Measurements from ENCODE around the gene MACROD2. TPM values are rescaled to one million over a fixed set of nuclear protein-coding genes. Genes with fewer than 3 reads are reported as not detected.

The MACROD2 gene
- total RNA-seq, 1 donor from 2014 or later, result 6.7 TPM

DNA sequence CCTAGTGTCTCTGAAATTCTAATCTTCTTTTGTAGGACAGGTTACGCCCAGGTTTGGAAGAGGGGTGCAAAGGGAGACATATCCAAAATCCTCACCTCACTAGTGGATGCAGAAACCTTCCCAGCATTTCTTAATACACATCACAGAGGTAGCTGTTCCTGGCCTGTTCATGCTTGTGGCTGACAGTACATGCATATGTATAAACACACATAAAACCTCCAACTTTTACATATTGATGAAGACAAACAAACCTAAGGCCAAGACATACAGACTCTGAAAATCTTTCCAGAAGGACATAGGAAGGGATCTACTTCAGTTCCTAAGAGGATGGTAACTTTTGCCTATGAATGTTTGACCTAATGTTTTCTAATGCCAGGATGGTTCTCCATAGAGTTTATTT lies 1214.2 kb downstream of the MACROD2 start:
- Mint-ChIP-seq H3K4me3 (no peak overlapping the region), H3K4me1 (ENCODE audit: unreplicated experiment) (no peaks in the 10 kb centered on the region), H3K9me3 (peaks cover 5% of the 10 kb centered on the region), H3K27ac (no peak overlapping the region), H3K36me3 (no peaks in the 10 kb centered on the region), H3K27me3 (no peaks in the 10 kb centered on the region)
- DNase-seq (ENCODE audit: extremely low spot score, unreplicated experiment), result no peak
- TF ChIP-seq, protein P1, sequence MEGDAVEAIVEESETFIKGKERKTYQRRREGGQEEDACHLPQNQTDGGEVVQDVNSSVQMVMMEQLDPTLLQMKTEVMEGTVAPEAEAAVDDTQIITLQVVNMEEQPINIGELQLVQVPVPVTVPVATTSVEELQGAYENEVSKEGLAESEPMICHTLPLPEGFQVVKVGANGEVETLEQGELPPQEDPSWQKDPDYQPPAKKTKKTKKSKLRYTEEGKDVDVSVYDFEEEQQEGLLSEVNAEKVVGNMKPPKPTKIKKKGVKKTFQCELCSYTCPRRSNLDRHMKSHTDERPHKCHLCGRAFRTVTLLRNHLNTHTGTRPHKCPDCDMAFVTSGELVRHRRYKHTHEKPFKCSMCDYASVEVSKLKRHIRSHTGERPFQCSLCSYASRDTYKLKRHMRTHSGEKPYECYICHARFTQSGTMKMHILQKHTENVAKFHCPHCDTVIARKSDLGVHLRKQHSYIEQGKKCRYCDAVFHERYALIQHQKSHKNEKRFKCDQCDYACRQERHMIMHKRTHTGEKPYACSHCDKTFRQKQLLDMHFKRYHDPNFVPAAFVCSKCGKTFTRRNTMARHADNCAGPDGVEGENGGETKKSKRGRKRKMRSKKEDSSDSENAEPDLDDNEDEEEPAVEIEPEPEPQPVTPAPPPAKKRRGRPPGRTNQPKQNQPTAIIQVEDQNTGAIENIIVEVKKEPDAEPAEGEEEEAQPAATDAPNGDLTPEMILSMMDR (conservative IDR thresholded peaks at IDR 0.05), result no peak

DNA sequence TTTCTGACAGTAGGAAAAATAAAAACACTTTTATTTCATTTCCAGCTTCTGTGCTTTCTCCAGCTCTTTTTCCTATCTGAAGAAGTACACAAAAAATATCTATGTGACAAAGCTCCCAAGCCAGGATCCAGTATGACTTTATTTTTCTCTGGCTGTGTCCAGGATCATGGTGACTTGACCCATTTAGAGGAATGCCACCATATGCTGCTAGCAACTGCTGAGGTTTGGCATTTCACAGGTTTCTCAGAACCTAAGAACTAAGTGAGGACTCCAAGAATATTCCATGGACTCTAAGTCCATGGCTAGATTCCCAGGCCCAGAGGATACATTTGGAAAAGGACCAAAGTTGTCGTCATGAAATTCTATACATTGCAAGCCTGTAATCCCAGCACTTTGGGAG lies 1218.7 kb downstream of the MACROD2 start:
- H3K27me3 Mint-ChIP-seq, result no peaks in the 10 kb centered on the region
- H3K4me3 Mint-ChIP-seq, result no peak overlapping the region
- H3K9me3 Mint-ChIP-seq, result peaks cover 16% of the 10 kb centered on the region
- H3K27ac Mint-ChIP-seq, result no peak overlapping the region
- TF ChIP-seq, protein P1 (conservative IDR thresholded peaks at IDR 0.05), result no peak
- DNase-seq (ENCODE audit: extremely low spot score, unreplicated experiment), result no peak
- no peaks in the 10 kb centered on the region for H3K4me1 Mint-ChIP-seq (ENCODE audit: unreplicated experiment)
- no peaks in the 10 kb centered on the region for H3K36me3 Mint-ChIP-seq

DNA sequence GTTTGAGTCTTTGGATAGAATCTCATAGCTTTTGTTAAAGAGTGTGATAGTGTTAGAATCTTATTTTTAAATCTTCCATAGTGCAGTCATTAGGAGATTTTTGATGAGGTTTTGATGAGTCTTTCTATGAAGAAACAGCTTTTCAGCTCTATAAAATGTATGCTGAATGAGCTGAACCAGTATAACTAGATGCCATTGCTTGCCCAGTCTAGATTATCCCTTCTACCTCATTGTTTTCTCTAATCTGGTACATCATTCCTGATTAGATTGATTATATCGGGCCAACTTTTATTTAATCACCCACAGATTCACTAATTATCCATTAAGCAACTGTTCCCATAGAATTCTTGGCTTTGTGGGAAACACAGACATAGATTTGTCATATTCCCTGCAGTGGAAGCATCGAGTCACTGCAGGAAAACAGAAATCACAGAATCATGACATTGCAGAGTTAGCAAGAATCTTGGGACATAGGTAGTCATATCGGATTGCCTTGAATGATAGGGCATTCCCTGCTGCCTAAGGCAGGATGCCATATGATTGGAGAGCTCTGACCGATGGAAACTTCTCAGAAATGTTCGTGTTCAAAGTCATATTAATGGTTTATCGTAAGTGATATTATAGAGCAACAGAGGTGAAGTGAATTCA lies 1224.8 kb downstream of the MACROD2 start:
- TF ChIP-seq, protein P1 (conservative IDR thresholded peaks at IDR 0.05), result no peak
- no peak overlapping the region for H3K27ac Mint-ChIP-seq
- H3K27me3 Mint-ChIP-seq, result no peaks in the 10 kb centered on the region
- no peak overlapping the region for H3K4me3 Mint-ChIP-seq
- H3K4me1 Mint-ChIP-seq (ENCODE audit: unreplicated experiment), result peaks cover 16% of the 10 kb centered on the region
- no peak for DNase-seq (ENCODE audit: extremely low spot score, unreplicated experiment)
- H3K36me3 Mint-ChIP-seq, result no peaks in the 10 kb centered on the region
- peaks cover 11% of the 10 kb centered on the region for H3K9me3 Mint-ChIP-seq

DNA sequence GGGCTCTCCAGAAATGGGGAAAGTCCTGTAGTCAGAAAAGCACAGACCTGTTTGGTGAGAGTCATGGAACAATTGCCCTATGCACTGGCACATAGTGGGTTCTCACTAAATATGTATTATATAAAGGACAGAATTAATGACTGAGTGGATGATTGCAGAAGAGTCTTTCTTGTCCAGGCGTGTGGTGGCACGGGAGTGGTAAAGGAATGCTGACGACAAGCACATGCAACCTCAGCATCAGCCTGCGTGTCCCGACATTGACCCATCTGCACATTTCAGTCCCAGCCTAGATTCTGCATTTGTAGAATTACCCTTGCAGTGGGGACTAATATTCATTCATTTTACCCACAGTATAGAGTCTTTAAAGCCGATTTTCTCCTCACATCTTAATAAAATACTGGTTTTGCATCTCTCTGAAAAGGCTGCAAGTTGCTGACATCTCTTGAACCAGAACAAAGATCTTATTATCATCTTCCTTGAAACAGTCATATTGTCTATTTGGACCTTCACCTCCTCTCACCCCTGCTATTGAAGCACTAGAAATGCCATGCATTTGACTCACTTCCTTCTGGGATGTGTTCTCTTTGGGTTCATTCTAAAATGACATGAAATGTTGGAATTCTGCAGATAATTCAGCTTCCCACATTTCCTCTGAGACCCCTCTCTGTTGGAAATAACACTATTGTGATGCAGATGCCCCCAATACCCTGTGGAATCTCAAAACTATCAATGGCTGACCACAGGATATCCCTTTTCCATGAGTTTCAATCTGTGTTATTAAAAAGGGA lies 1225.7 kb downstream of the MACROD2 start:
- peaks cover 16% of the 10 kb centered on the region for H3K4me1 Mint-ChIP-seq (ENCODE audit: unreplicated experiment)
- DNase-seq (ENCODE audit: extremely low spot score, unreplicated experiment), result no peak
- no peaks in the 10 kb centered on the region for H3K36me3 Mint-ChIP-seq
- H3K27me3 Mint-ChIP-seq, result no peaks in the 10 kb centered on the region
- H3K4me3 Mint-ChIP-seq, result no peak overlapping the region
- H3K9me3 Mint-ChIP-seq, result peaks cover 11% of the 10 kb centered on the region
- TF ChIP-seq, protein P1 (conservative IDR thresholded peaks at IDR 0.05), result no peak
- no peak overlapping the region for H3K27ac Mint-ChIP-seq

DNA sequence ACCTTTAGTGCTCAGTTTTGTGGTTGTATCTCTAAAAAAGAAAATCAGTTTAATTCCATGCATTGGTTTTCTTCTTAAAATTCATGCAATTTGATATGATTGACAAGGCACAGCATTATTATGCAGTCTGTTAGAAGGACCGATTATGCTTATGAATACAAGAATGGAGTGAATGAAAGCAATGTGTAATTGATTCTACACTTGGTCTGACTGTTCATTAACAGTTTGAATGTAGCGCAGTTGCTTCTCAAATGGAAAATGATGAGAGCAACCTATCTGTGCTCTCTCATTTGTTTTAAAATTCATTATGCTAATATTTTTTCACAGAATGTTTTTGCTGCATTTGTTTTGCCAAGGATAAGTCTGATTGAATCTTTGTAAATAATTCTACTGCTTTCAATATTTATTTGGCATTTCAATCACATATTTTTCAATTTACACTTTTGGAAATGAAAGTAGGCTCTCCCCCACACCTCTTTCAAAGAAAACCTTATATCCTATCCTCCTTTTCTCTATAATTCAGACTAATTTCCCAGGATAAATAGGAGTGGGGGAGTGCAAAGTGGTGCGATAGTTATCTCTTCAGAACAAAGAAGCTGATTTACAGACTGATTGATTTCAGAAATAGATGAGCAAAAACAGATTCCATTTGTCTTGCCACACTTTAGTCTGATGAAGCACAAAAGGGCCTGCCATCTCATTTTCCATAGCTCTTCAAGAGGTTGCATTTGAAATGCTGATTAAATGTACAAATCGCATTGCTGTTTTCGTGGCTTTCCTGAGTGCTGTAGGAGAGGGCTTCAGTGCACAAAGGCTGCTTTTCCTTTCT lies 1227.4 kb downstream of the MACROD2 start:
- no peak for DNase-seq (ENCODE audit: extremely low spot score, unreplicated experiment)
- H3K27ac Mint-ChIP-seq, result no peak overlapping the region
- peaks cover 4% of the 10 kb centered on the region for H3K9me3 Mint-ChIP-seq
- no peaks in the 10 kb centered on the region for H3K27me3 Mint-ChIP-seq
- peaks cover 16% of the 10 kb centered on the region for H3K4me1 Mint-ChIP-seq (ENCODE audit: unreplicated experiment)
- no peak overlapping the region for H3K4me3 Mint-ChIP-seq
- TF ChIP-seq, protein P1 (conservative IDR thresholded peaks at IDR 0.05), result no peak
- no peaks in the 10 kb centered on the region for H3K36me3 Mint-ChIP-seq
